BLaER1 treated with 17β-estradiol and CSF1 and Interleukin-3, amounts not matched to agents 10 nM and 100 nM (cell line): ENCODE measurements around the gene DHX58.

Experiments
- H3K27ac ChIP-seq, 11 experiments: shearing (Covaris generic); formaldehyde crosslinking; 2 replicates each; pipeline ENCODE4 v1.8.1; 2022
- H3K27me3 ChIP-seq, 11 experiments: shearing (Covaris generic); formaldehyde crosslinking; 2 replicates each; pipeline ENCODE4 v1.8.1; 2022
- H3K36me3 ChIP-seq, 11 experiments: shearing (Covaris generic); formaldehyde crosslinking; 2 replicates each; pipeline ENCODE4 v1.8.1; 2022
- H3K4me1 ChIP-seq, 10 experiments: shearing (Covaris generic); formaldehyde crosslinking; 2 replicates each; pipeline ENCODE4 v1.8.1; 2022
- H3K4me2 ChIP-seq, 11 experiments: shearing (Covaris generic); formaldehyde crosslinking; 2 replicates each; pipeline ENCODE4 v1.8.1; 2022
- H3K4me3 ChIP-seq, 10 experiments: shearing (Covaris generic); formaldehyde crosslinking; 2 replicates each; pipeline ENCODE4 v1.8.1; 2022
- H3K9ac ChIP-seq, 11 experiments: shearing (Covaris generic); formaldehyde crosslinking; 2 replicates each; pipeline ENCODE4 v1.8.1; 2022
- H3K9me3 ChIP-seq, 11 experiments: shearing (Covaris generic); formaldehyde crosslinking; replicated peaks in 1 of 11; 2 replicates each; pipeline ENCODE4 v1.8.1; 2022
- H4K20me1 ChIP-seq, 11 experiments: shearing (Covaris generic); formaldehyde crosslinking; 2 replicates each; pipeline ENCODE4 v1.8.1; 2022
- Cebpa-rat ChIP-seq, 11 experiments: shearing (Covaris generic); IDR thresholded peaks; 2 replicates each; pipeline ENCODE4 v1.8.1; 2022

The DHX58 gene

GRCh38 chr17:42101513-42102292, 10.8 kb downstream of the DHX58 start:
- H3K4me2 ChIP-seq, result peak overlapping the region; percentile 28 to 77 (median 55); a peak in 20 of 22 replicates

GRCh38 chr17:42098730-42099399, 13.6 kb downstream of the DHX58 start:
- Histone ChIP-seq H3K9ac (no peak overlapping the region), H3K4me1 (peaks cover 4 to 39% (median 33%) of the 10 kb centered on the region in 10 experiments; a peak in 19 of 20 replicates), H3K36me3 (peaks cover 0 to 8% (median 0%) of the 10 kb centered on the region in 11 experiments; a peak in 3 of 22 replicates), H4K20me1 (0 out of 22 replicates have a peak, but pooled peaks cover 0 to 7% (median 0%) of the 10 kb centered on the region in 11 experiments), H3K9me3 (no peaks in the 10 kb centered on the region), H3K27ac (no peak overlapping the region), H3K4me3 (no peak overlapping the region), H3K4me2 (no peak overlapping the region; a peak in 1 of 22 replicates), H3K27me3 (peaks cover 19 to 31% (median 21%) of the 10 kb centered on the region in 11 experiments)
- TF ChIP-seq Cebpa-rat (IDR thresholded peaks at IDR 0.05), result no peak

More at GRCh38 chr17:42101513-42102292, 10.8 kb downstream of the DHX58 start:
- peaks cover 8 to 27% (median 23%) of the 10 kb centered on the region in 10 experiments for H3K4me1 ChIP-seq
- no peak overlapping the region for H3K4me3 ChIP-seq
- H3K27me3 ChIP-seq, result peaks cover 16 to 27% (median 16%) of the 10 kb centered on the region in 11 experiments
- no peak overlapping the region for H3K27ac ChIP-seq
- TF ChIP-seq Cebpa-rat (IDR thresholded peaks at IDR 0.05), result no peak
- no peaks in the 10 kb centered on the region for H3K9me3 ChIP-seq
- H3K9ac ChIP-seq, result peak overlapping the region in 3 of 11 experiments; percentile 39 to 50 (median 45); a peak in 4 of 22 replicates
- 0 out of 22 replicates have a peak, but pooled peaks cover 0 to 7% (median 0%) of the 10 kb centered on the region in 11 experiments for H4K20me1 ChIP-seq
- peaks cover 0 to 17% (median 0%) of the 10 kb centered on the region in 11 experiments; a peak in 3 of 22 replicates for H3K36me3 ChIP-seq

GRCh38 chr17:42097691-42098631, 14.6 kb downstream of the DHX58 start, which contains the start of gene ZNF385C:
Gene ZNF385C (minus strand): TSS chr17:42098473. CDS start chr17:42063056, 35,417 bp downstream.
- Histone ChIP-seq H3K9ac (0 out of 22 replicates have a peak within 1 kb of the TSS, but pooled peaks of 2 of the 11 experiments have one; percentile 20 to 32), H3K36me3 (peaks cover 0 to under 1% (median 0%) of the 10 kb centered on the region in 11 experiments; a peak in 1 of 22 replicates), H3K4me1 (peaks cover 9 to 48% (median 41%) of the 10 kb centered on the region in 10 experiments; a peak in 19 of 20 replicates), H3K27ac (no peak within 1 kb of the TSS), H3K4me2 (peak within 1 kb of the TSS; percentile 54 to 82 (median 75); a peak in 21 of 22 replicates), H4K20me1 (0 out of 22 replicates have a peak, but pooled peaks cover 0 to 7% (median 0%) of the 10 kb centered on the region in 11 experiments), H3K4me3 (peak within 1 kb of the TSS in 1 of 10 experiments; percentile 24; a peak in 1 of 20 replicates), H3K27me3 (peaks cover 19 to 31% (median 21%) of the 10 kb centered on the region in 11 experiments), H3K9me3 (no peaks in the 10 kb centered on the region)
- no peak for TF ChIP-seq Cebpa-rat (IDR thresholded peaks at IDR 0.05)

- Histone ChIP-seq H3K9me3 (no peaks in the 10 kb centered on the region), H3K27ac (no peak overlapping the region), H3K4me1 (peaks cover 16 to 50% (median 41%) of the 10 kb centered on the region in 10 experiments; a peak in 19 of 20 replicates), H4K20me1 (0 out of 22 replicates have a peak, but pooled peaks cover 0 to 7% (median 0%) of the 10 kb centered on the region in 11 experiments), H3K4me3 (no peak overlapping the region), H3K4me2 (no peak overlapping the region), H3K27me3 (peaks cover 19 to 31% (median 21%) of the 10 kb centered on the region in 11 experiments), H3K36me3 (no peaks in the 10 kb centered on the region), H3K9ac (no peak overlapping the region)
- TF ChIP-seq Cebpa-rat (IDR thresholded peaks at IDR 0.05), result no peak
Observed at GRCh38 chr17:42096360-42097111, 16.0 kb downstream of the DHX58 start.

- H3K9ac ChIP-seq, result no peak overlapping the region
- H4K20me1 ChIP-seq, result 0 out of 22 replicates have a peak, but pooled peaks cover 0 to 7% (median 0%) of the 10 kb centered on the region in 11 experiments
- H3K4me1 ChIP-seq, result peaks cover 19 to 51% (median 41%) of the 10 kb centered on the region in 10 experiments; a peak in 19 of 20 replicates
- H3K9me3 ChIP-seq, result no peaks in the 10 kb centered on the region
- TF ChIP-seq Cebpa-rat (IDR thresholded peaks at IDR 0.05), result no peak
- no peaks in the 10 kb centered on the region for H3K36me3 ChIP-seq
- no peak overlapping the region for H3K4me3 ChIP-seq
- no peak overlapping the region for H3K27ac ChIP-seq
- H3K4me2 ChIP-seq, result peak overlapping the region in 8 of 11 experiments; percentile 4 to 68 (median 27); a peak in 11 of 22 replicates
- H3K27me3 ChIP-seq, result peaks cover 19 to 31% (median 21%) of the 10 kb centered on the region in 11 experiments
Observed at GRCh38 chr17:42094375-42095069, 18.0 kb downstream of the DHX58 start.

GRCh38 chr17:42092939-42093338, 19.6 kb downstream of the DHX58 start:
- Histone ChIP-seq H3K27me3 (peaks cover 14 to 22% (median 17%) of the 10 kb centered on the region in 11 experiments), H3K9me3 (no peaks in the 10 kb centered on the region), H3K4me3 (no peak overlapping the region), H3K27ac (peak overlapping the region in 2 of 11 experiments; percentile 44 to 50; a peak in 3 of 22 replicates), H3K36me3 (no peaks in the 10 kb centered on the region), H4K20me1 (0 out of 22 replicates have a peak, but pooled peaks cover 0 to 7% (median 0%) of the 10 kb centered on the region in 11 experiments), H3K4me2 (peak overlapping the region; percentile 29 to 68 (median 53); a peak in 18 of 22 replicates), H3K9ac (peak overlapping the region in 3 of 11 experiments; percentile 30 to 42 (median 40); a peak in 3 of 22 replicates), H3K4me1 (peaks cover 16 to 48% (median 38%) of the 10 kb centered on the region in 10 experiments; a peak in 19 of 20 replicates)
- no peak for TF ChIP-seq Cebpa-rat (IDR thresholded peaks at IDR 0.05)
